ENCODE results near the gene AHDC1. TPM values are rescaled to one million over a fixed set of nuclear protein-coding genes. Genes with fewer than 3 reads are reported as not detected.
A peak's percentile ranks its signal among the peaks of the same experiment; 100 is the strongest.

The AHDC1 gene
- total and polyA plus RNA-seq, 2 of the 13 experiments (the other 11 are each of a cell fraction or from before 2014, with no cell fraction given), result 1.0 to 2.7 TPM

- Histone ChIP-seq H2AFZ (ENCODE audit: low read length) (no peak overlapping the region), H3K79me2 (ENCODE audit: insufficient read depth, low read length) (peaks cover 8% of the 10 kb centered on the region), H3K9me3 (ENCODE audit: low read length) (no peaks in the 10 kb centered on the region), H3K27ac (ENCODE audit: extremely low read length, insufficient read depth, low read length) (no peak overlapping the region), H3K4me3 (replicated peaks in 1 of 3; ENCODE audit: insufficient read depth in 1 of 3, low read depth in 2 of 3, low read length in 3 of 3) (no peak overlapping the region), H3K27me3 (ENCODE audit: control insufficient read depth in 1 of 2, insufficient read depth in 2 of 2, low read length in 2 of 2) (no peaks in the 10 kb centered on the region), H3K9ac (ENCODE audit: insufficient read depth, low read depth, low read length) (no peak overlapping the region), H4K20me1 (ENCODE audit: insufficient read depth, low read length) (peaks cover 15% of the 10 kb centered on the region; the same call in 1 of the 2 replicates), H3K4me1 (ENCODE audit: insufficient read depth, low read length) (peaks cover 86% of the 10 kb centered on the region), H3K4me2 (ENCODE audit: low read depth, low read length) (no peak overlapping the region), H3K36me3 (replicated peaks in 1 of 2; ENCODE audit: control insufficient read depth in 1 of 2, insufficient read depth in 2 of 2, low read length in 2 of 2) (peaks cover 0 to 2% of the 10 kb centered on the region in 2 experiments; a peak in 1 of 5 replicates)
- ATAC-seq (no peak), DNase-seq (ENCODE audit: low spot score) (no peak), FAIRE-seq (no peak)
- intact Hi-C loops (cut with micrococcal nuclease; ENCODE audit: unreplicated experiment) (loop anchor here (1.0 kb wide), 1 partner anchor 11 kb away; no protein-coding TSS in a partner anchor), in situ Hi-C loops (cut with HindIII; ENCODE audit: extremely low pct_ligation_motif_present, low pct_unique_long_range_greater_than_20kb) (no loop called here)
- BruUV-seq (replicated peaks), result no TSS peak
- peak; percentile 87 for TF ChIP-seq ZNF652 (CRISPR knock-in tag; IDR thresholded peaks at IDR 0.05; ENCODE audit: borderline replicate concordance, low read depth)
- TF ChIP-seq ZNF124 (CRISPR knock-in tag; IDR thresholded peaks at IDR 0.05), result no peak
- TF ChIP-seq ZNF574 (CRISPR knock-in tag; IDR thresholded peaks at IDR 0.05), result no peak
- no peak for TF ChIP-seq ZNF276 (CRISPR knock-in tag; IDR thresholded peaks at IDR 0.05; ENCODE audit: low read depth)
- peak; percentile 92 for TF ChIP-seq ZNF768 (CRISPR knock-in tag; IDR thresholded peaks at IDR 0.05)
- no peak for TF ChIP-seq MTF2 (CRISPR knock-in tag; IDR thresholded peaks at IDR 0.05; ENCODE audit: borderline replicate concordance)
- no peak for TF ChIP-seq RFXANK (CRISPR knock-in tag; IDR thresholded peaks at IDR 0.05)
- TF ChIP-seq E2F5 (CRISPR knock-in tag; conservative IDR thresholded peaks at IDR 0.05), result no peak
- no peak for TF ChIP-seq FOXO4 (CRISPR knock-in tag; conservative IDR thresholded peaks at IDR 0.05)
- no peak for TF ChIP-seq PHF5A (CRISPR knock-in tag; IDR thresholded peaks at IDR 0.05; ENCODE audit: low read depth, unreplicated experiment)
- TF ChIP-seq HMG20B (CRISPR knock-in tag; conservative IDR thresholded peaks at IDR 0.05), result no peak
- no peak for TF ChIP-seq GTF3A (CRISPR knock-in tag; conservative IDR thresholded peaks at IDR 0.05)
- no peak for TF ChIP-seq ZSCAN30 (CRISPR knock-in tag; IDR thresholded peaks at IDR 0.05)
- no peak for TF ChIP-seq CREB1 (IDR thresholded peaks at IDR 0.05)
- TF ChIP-seq CREB1 (CRISPR knock-in tag; IDR thresholded peaks at IDR 0.05), result no peak
- CTCF ChIA-PET (ENCODE audit: low intra/inter-chr PET ratio, low total read pairs), result no interaction called here
- 17% methylated on average over 3 of the region's 3 CpGs for WGBS (ENCODE audit: low lambda C conversion rate)
- POLR2A ChIA-PET, result interaction anchor here (1.1 to 1.6 kb wide), 2 partner anchors 15 to 17 kb away, joined by 3 to 5 read pairs; no protein-coding TSS in a partner anchor
Observed at GRCh38 chr1:27585684-27586083, 18.3 kb downstream of the AHDC1 start.

All from HepG2 (cell line).